Heart left ventricle (tissue), 16 donors: ENCODE measurements around the gene DAAM2. TPM values are rescaled to one million over a fixed set of nuclear protein-coding genes. Genes with fewer than 3 reads are reported as not detected.
A peak's percentile ranks its signal among the peaks of the same experiment; 100 is the strongest.

Source experiments
- ATAC-seq, 4 donors: fragments of 200-7000 bp; cut with Tn5 transposase; one replicate each; pipeline ENCODE4 v1.9.1; 2020 to 2022; ENCODE audit warnings: moderate library complexity in 4 of 4, mild to moderate bottlenecking in 3 of 4, moderate number of reproducible peaks in 1 of 4
- DNase-seq, 5 donors: peaks; one replicate each; pipeline ENCODE4 v3.0.0-alpha.2; 2020
- H3K27ac ChIP-seq, 12 donors: fragments of 200-600 bp; sonication (generic) in 4 of 12; one replicate each; pipeline versions ENCODE4 v1.5.0 to v1.8.0; 2016 to 2022; ENCODE audit warnings: mild to moderate bottlenecking in 2 of 12
- H3K27me3 ChIP-seq, 9 donors: fragments of 200-600 bp; sonication (generic) in 2 of 9; one replicate each; pipeline versions ENCODE4 v1.5.1 to v1.8.0; 2016 to 2022; ENCODE audit warnings: mild to moderate bottlenecking in 3 of 9
- H3K36me3 ChIP-seq, 9 donors: fragments of 200-600 bp; sonication (generic) in 2 of 9; one replicate each; pipeline versions ENCODE4 v1.5.0 to v1.8.0; 2018 to 2022; ENCODE audit warnings: mild to moderate bottlenecking in 2 of 9
- H3K4me1 ChIP-seq, 12 donors: fragments of 200-600 bp; sonication (generic) in 4 of 12; one replicate each; pipeline versions ENCODE4 v1.5.0 to v1.8.0; 2016 to 2022; ENCODE audit warnings: mild to moderate bottlenecking in 3 of 12
- H3K4me3 ChIP-seq, 12 donors: fragments of 200-600 bp; sonication (generic) in 4 of 12; one replicate each; pipeline versions ENCODE4 v1.5.0 to v1.8.0; 2017 to 2022; ENCODE audit warnings: mild to moderate bottlenecking in 9 of 12, moderate library complexity in 4 of 12
- H3K9me3 ChIP-seq, 12 donors: fragments of 200-600 bp; sonication (generic) in 4 of 12; one replicate each; pipeline versions ENCODE4 v1.5.0 to v1.8.0; 2016 to 2022; ENCODE audit warnings: mild to moderate bottlenecking in 1 of 12
- POLR2A ChIP-seq, 2 donors: fragments of 450-650 bp; IDR thresholded peaks; one replicate each; pipeline ENCODE4 v1.6.1; 2017; ENCODE audit warnings: antibody characterized with exemption in 2 of 2, mild to moderate bottlenecking in 2 of 2, moderate library complexity in 2 of 2
- WGBS, 4 donors: extraction: QIAGEN DNeasy Blood & Tissue Kit in 2 of 4; methylation state at CpG; one replicate each; pipeline versions ENCODE4 v1.1.5 to v1.1.7; 2013 to 2018; 5-methylcytosine and 5-hydroxymethylcytosine counted together
- intact Hi-C, 10 donors: fragments of 100-400 bp; cut with DNase I; formaldehyde crosslinking; loops; one replicate each; pipeline versions ENCODE4 v1.11.1 to v1.14.2; 2022
- polyA plus RNA-seq, 2 donors: library from polyadenylated mRNA; stranded (reverse); fragments of 200-250 nt; gene quantifications; one replicate each; pipeline ENCODE4 v1.2.3, GENCODE V29; 2013
- total RNA-seq, 9 donors: library from RNA; depleted of rRNA in 2 of 9; stranded (reverse); fragments of >200 nt in 2 of 9; fragmentation: NEBNext Ultra II Directional in 3 of 9; extraction: Animal tissue kit (Norgen Biotek cat#: 25700) in 3 of 9; gene quantifications; one replicate each; pipeline versions ENCODE4 v1.1.0 to v1.2.4, GENCODE V29; 2016 to 2023
- TF ChIP-seq, protein P1 (sequence below), 12 donors: fragments of 200-600 bp; sonication (generic) in 4 of 12; IDR thresholded peaks; one replicate each; pipeline versions ENCODE4 v1.5.0 to v1.8.0; 2018 to 2022; ENCODE audit warnings: antibody characterized with exemption in 12 of 12, mild to moderate bottlenecking in 5 of 12
- donor health status: ischemic (EF 13 %, LVEDD 7.1; RV severe dilation, severe dysfunction).
- donor health status: healthy with polysubstance abuse.
- donor health status: DM: no; HTN: yes; CAD: no.
- donor health status: DM: no; HTN: no; CAD: no.
- donor health status: ischemic (EF 25% LVEDD 6.9; RV normal size, moderate dysfunction).
- donor health status: ischemic (EF 25% LVEDD 5.7; RV mildly dilated, moderate dysfunction).
- donor health status: healthy.
- donor health status: DM: yes; HTN: yes; CAD: no.
- donor health status: ischemic (EF 35%, LVEDD 5.7; RV mildly dilated, moderate dysfunction).
- donor health status: nonischemic (EF 11% LVEDD 7.7; RV severe dilation, severe dysfunction).
- donor health status: DM: yes; HTN: yes; CAD: no.
- donor health status: PGD.
- donor health status: ischemic (EF 29% LVEDD 5.4; RV normal size, mild dysfunction).
- donor health status: nonischemic (EF 23%, LVEDD 6.1; RV moderate dilation, normal function).

The DAAM2 gene
- total and polyA plus RNA-seq, 11 donors: 6.4 to 20.9 (median 13.6) TPM

DNA sequence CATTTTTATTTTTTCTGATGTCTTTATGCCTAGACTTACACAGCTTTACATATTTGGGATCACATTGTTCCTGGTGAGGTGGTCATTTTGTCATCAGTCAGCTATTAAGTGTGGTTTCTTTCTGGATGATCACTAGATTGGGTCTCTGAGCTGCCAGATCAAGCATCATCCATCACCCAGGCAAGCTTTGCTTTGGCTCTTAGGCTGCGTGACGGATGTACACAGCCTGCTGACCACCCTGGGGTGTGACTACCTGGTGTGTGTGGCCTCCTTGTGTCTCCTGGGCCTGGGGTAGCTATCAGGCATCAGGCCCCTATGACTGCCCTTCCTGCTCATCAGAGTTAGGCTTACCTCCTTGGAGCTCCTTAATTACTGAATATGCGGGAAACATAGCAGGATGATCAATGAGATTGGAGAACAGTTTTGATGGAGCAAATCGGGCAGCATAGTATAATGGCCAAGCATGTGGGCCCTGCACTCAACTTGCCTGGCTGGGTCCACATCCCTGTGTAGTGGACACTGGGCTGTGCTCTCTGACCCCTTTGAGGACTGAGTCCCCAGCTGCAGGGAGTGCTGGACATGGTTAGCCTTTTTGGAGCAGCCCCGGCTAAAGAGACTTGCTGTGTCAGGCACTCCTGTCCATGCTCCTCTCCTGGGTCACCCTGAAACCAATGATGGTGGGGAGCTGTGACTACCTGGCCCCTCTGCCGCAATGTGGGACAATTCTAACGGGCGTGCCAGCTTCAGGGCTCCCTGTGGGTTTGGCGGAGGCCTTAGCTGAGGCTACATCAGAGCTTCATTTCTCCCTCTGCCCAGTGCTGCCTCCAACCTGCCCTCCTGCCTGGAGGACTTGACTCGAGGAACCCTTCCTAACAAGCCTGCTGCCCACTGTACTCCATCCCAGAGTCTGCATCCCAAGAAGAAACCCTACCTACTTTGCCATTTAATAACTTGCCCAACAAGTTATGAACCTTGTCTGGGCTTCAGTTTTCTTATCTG is 8.2 kb downstream of the DAAM2 start:
- WGBS, 4 donors: 88 to 91% (median 89%) methylated on average over 5 to 10 of the region's 10 CpGs
- TF ChIP-seq POLR2A (IDR thresholded peaks at IDR 0.05): no peak
- TF ChIP-seq, protein P1, sequence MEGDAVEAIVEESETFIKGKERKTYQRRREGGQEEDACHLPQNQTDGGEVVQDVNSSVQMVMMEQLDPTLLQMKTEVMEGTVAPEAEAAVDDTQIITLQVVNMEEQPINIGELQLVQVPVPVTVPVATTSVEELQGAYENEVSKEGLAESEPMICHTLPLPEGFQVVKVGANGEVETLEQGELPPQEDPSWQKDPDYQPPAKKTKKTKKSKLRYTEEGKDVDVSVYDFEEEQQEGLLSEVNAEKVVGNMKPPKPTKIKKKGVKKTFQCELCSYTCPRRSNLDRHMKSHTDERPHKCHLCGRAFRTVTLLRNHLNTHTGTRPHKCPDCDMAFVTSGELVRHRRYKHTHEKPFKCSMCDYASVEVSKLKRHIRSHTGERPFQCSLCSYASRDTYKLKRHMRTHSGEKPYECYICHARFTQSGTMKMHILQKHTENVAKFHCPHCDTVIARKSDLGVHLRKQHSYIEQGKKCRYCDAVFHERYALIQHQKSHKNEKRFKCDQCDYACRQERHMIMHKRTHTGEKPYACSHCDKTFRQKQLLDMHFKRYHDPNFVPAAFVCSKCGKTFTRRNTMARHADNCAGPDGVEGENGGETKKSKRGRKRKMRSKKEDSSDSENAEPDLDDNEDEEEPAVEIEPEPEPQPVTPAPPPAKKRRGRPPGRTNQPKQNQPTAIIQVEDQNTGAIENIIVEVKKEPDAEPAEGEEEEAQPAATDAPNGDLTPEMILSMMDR (IDR thresholded peaks at IDR 0.05): no peak
- Histone ChIP-seq H3K36me3 (no peaks in the 10 kb centered on the region), H3K4me1 (peaks cover 0 to 44% (median 11%) of the 10 kb centered on the region in 12 donors), H3K9me3 (no peaks in the 10 kb centered on the region), H3K4me3 (no peak overlapping the region), H3K27me3 (no peaks in the 10 kb centered on the region), H3K27ac (no peak overlapping the region)
- peak in 2 of 4 donors; percentile 11 to 19 for ATAC-seq
- intact Hi-C loops: no loop called here
- DNase-seq: no peak

DNA sequence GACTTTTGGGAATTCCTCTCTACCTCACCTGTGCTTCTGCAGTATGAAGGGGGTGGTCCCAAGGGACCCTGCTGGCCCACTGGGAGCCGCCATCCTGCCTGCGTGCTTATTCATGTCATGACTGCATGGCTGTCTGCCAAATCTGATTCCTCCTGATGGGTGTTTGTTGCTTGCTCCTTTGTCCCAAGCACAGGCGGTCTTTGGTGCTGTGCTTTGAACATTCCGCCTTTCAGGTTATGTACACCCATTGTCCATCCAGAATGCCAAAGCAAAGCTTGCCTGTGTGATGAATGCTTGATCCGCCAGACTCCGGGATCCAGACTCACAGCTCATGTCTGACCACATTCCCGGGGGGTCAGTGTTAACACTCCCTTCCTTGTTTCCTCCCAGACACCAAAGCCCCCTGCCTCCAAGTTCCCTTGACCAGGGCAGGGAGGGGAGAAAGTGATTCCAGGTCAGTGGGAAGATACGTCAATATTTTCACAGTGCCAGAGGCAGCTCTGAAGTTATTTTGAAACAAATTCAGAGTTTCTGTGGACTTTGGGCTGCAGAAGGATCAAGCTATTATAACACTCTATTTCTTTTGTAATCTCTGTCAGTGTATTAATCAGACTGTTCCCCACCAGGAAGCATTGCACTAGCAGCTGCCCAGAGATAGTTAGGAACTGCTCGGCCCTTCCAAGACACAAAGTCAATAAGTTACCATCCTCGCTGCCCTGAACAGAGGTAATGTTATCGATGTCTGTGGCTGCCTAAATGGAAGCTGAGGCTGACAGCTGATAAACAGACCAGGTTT is 9.5 kb downstream of the DAAM2 start:
- Histone ChIP-seq H3K9me3 (no peaks in the 10 kb centered on the region), H3K4me1 (peaks cover 0 to 44% (median 13%) of the 10 kb centered on the region in 12 donors), H3K27ac (no peak overlapping the region), H3K4me3 (no peak overlapping the region), H3K36me3 (no peaks in the 10 kb centered on the region), H3K27me3 (no peaks in the 10 kb centered on the region)
- no peak for TF ChIP-seq POLR2A (IDR thresholded peaks at IDR 0.05)
- TF ChIP-seq, protein P1 (IDR thresholded peaks at IDR 0.05): no peak
- intact Hi-C loops: no loop called here
- 36 to 56% (median 44%) methylated on average over 10 to 11 of the region's 11 CpGs for WGBS, 4 donors
- ATAC-seq: peak in 1 of 4 donors; percentile 20
- DNase-seq: peak in 1 of 5 donors; percentile 27

DNA sequence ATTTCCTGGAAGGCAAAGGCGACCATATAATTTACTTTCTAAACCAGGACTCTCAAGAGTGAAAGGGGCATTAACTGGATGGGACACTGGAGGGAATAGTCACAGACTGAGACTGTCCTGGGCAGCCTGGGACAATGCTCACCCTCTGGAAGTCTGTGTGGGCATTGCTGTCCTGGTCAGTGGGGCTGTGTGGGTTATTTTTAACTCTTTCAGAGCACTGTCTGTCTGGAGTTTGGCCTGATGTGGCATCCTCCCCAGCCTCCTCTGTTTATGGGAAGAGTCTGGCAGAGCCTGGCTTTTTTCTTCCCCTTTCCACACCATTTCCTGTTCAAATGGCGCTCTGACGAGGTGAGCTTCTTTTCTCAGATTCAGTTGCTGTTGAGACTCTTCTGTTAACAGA is 11.7 kb downstream of the DAAM2 start:
- Histone ChIP-seq H3K9me3 (no peaks in the 10 kb centered on the region), H3K36me3 (no peaks in the 10 kb centered on the region), H3K27ac (no peak overlapping the region), H3K27me3 (no peaks in the 10 kb centered on the region), H3K4me3 (no peak overlapping the region), H3K4me1 (peaks cover 0 to 49% (median 17%) of the 10 kb centered on the region in 12 donors)
- intact Hi-C loops: no loop called here
- whole genome bisulfite sequencing, 4 donors: 32 to 48% (median 38%) methylated on average over 3 of the region's 3 CpGs
- TF ChIP-seq POLR2A (IDR thresholded peaks at IDR 0.05): no peak
- TF ChIP-seq, protein P1 (IDR thresholded peaks at IDR 0.05): no peak
- no peak for DNase-seq
- no peak for ATAC-seq
